Left cardiac atrium (tissue), 4 donors: ENCODE results near the gene TSC22D3. TPM values are rescaled to one million over a fixed set of nuclear protein-coding genes. Genes with fewer than 3 reads are reported as not detected.
A peak's percentile ranks its signal among the peaks of the same experiment; 100 is the strongest.
"Not testable (repeated sequence)": the region's sequence is repeated elsewhere in the genome, so short reads cannot be mapped to it uniquely, and the experiment has no call there.

Experiments
- ATAC-seq, 2 donors: fragments of 200-7000 bp; cut with Tn5 transposase; one replicate each; pipeline ENCODE4 v1.9.1; 2020; ENCODE audit warnings: mild to moderate bottlenecking in 2 of 2, moderate library complexity in 2 of 2
- DNase-seq: peaks from one replicate; pipeline ENCODE4 v3.0.0-alpha.2; 2020
- intact Hi-C, 2 donors: fragments of 100-400 bp; cut with DNase I; formaldehyde crosslinking; loops; one replicate each; pipeline versions ENCODE4 v1.14.1 to v1.15.1; 2022 to 2023
- total RNA-seq, 2 donors: library from RNA; stranded (reverse); fragmentation: NEBNext Ultra II Directional; extraction: Animal tissue kit (Norgen Biotek cat#: 25700); gene quantifications; one replicate each; pipeline ENCODE4 v1.2.1, GENCODE V29; 2021
- donor health status: DM: no; HTN: yes; CAD: no.
- donor health status: DM: no; HTN: yes; CAD: no; lungs with severe emphysema.
- donor health status: DM: yes; HTN: yes; CAD: no.
- donor health status: Dilated cardiomyopathy.

TSC22D3 gene
- total RNA-seq, 2 donors from 2014 or later = 56.2 to 119 TPM

DNA sequence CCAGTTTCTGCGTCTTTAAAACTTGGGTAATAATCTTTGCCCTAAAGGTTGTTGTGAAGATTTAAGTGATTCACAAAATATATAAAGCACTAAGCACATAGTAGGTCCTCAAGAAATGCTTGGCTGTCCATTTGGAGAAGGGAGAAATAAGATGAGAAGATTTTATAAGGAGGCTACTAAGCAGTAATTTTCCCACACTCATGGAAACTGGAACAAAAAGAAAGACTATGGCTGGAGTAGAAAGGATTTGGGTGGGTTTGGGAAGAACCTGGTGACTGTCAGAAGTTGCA is 100.3 kb downstream of the TSC22D3 start:
- no peak for ATAC-seq
- no peak for DNase-seq
- intact Hi-C loops = loop anchor here in 1 of 2 donors (5.0 kb wide), 1 partner anchor 37 kb away; no protein-coding TSS in a partner anchor

DNA sequence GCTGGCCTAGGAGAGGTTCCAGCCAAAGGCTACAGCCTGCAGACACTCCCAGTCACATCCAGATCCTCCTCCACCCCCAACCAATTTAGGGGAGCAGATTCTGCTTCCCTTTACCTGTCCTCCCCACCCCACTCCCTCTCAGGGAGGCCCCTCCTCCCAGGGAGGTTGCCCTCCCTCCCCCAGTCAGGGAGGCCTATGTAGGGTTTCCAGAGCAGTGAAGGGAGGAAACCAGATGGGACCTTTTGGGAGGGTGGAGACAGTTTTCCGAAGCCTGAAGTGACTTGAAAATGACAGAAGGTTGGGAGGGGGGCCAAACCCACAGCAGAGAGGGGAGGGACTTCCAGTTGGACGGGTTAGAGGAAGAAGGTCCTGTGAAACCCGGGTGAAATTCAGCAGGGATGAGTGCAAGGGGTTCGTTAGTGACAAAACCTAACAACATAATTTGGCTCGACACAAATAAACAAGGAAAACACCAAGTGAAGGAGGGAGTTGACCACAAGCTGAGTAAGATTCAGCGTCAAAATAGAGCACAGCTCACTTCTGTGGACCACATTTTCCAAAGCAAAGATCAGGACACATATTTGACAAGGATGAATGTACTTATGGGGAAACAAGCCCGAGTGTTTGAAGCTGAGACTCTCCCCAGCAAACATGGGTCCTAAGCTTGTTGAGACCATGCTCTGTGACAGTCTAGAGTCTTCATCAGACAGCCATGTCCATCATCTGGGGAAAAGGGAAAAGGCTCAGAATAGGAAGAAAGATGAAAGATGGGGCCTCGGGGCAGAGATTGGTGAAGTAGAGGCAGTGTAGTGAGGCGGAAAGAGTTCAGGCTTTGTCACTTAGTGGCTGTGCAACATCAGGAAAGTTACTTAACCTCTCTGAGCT is 100.9 kb downstream of the TSC22D3 start:
- peak; percentile 72 for DNase-seq
- peak; percentile 17 to 39 for ATAC-seq
- intact Hi-C loops = loop anchor here (5.0 kb wide), 4 partner anchors 38 to 103 kb away; partner anchors contain the start of genes NCBP2L (in 1 of the 2) and TSC22D3 (in 1 of the 2)

DNA sequence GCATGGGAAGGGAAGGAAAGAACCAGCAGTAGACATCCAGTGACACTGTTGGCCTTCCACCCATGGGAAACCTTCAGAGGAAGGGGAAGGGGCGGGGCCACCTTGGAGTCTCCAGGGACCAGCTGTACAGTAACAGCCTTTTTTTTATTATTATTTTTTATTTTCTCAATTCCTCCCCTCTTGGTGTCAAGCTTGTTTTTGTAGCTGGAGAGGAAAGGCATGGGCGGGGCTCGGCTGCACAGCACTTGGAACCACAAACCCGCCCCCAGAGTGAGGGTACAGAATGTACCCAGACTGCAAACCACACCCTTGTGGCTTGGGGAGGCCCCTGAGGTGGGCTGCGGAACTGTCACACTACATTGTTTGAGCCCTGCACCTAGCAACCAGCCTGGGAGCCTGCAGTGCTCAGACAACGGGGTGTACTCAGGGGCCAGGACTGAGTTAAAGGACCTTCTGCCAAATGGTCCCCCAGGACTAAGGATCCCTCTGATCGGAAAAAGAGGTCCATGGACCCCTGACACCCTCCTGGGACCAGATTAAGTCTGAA is 101.6 kb downstream of the TSC22D3 start:
- intact Hi-C loops = loop anchor here (5.0 kb wide), 3 partner anchors 43 to 103 kb away; partner anchors contain the start of genes NCBP2L (in 1 of the 2) and TSC22D3 (in 1 of the 2)
- DNase-seq (peak; percentile 90), ATAC-seq (peak; percentile 60 to 77)

DNA sequence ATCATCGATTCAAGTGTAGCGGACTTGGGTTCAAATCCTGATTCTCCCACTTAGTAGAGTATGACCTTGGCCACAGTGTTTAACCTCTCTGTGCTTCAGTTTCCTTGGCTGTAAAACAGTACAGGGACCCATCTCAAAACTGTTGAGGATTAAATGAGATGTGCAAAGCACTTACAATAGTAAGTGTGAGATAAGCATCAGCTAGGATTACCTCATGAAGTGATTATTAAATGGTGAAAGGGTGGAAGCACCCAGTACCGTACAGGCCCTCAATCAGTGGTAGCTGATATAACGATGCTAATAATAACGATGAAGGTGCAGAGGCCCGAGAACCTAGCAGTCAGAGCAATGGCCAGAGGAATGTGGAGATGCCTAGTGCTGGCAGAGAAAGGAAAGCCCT is 102.2 kb downstream of the TSC22D3 start:
- intact Hi-C loops = loop anchor here (5.0 kb wide), 3 partner anchors 44 to 104 kb away; partner anchors contain the start of genes NCBP2L (in 1 of the 2) and TSC22D3 (in 1 of the 2)
- DNase-seq (no peak), ATAC-seq (no peak)

DNA sequence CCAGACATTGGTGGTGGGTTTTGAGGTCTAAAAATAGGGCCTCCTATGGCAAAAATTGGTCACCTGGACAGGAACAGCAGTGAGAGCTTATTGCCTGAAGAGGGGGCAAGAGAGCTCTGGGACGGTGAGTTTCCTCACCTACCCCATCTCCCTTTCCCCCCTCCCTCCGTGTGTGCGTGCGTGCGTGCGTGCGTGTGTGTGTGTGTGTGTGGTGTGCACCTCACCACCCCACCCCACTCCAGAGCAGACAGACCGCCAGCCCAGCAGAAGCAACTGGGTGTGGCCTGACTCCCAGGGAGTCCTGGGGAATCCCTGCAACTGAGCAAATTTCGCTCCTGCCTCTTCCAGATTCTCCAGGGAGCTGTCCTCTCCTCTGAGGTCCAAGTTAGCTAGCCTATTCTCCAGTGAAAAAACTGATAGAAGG is 102.6 kb downstream of the TSC22D3 start:
- ATAC-seq (peak; percentile 34 to 64), DNase-seq (peak; percentile 75)
- intact Hi-C loops = loop anchor here (5.0 kb wide), 3 partner anchors 44 to 104 kb away; partner anchors contain the start of genes NCBP2L (in 1 of the 2) and TSC22D3 (in 1 of the 2)

DNA sequence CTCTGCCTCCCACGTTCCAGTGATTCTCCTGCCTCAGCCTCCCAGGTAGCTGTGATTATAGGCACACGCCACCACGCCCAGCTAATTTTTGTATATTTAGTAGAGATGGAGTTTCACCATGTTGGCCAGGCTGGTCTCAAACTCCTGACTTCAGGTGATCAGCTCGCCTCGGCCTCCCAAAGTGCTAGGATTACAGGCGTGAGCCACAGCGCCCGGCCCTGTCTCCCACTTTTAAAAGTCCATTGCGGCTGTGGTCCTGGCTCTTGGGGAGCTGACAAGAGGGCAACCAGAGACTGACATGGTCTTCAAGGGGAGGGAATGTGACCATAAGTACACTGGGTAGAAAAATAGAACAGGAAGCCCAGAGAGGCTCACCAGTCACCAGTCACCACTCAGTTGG is 104.3 kb downstream of the TSC22D3 start:
- ATAC-seq = not testable (repeated sequence)
- intact Hi-C loops = loop anchor here (5.0 kb wide), 3 partner anchors 46 to 106 kb away; partner anchors contain the start of genes NCBP2L (in 1 of the 2) and TSC22D3 (in 1 of the 2)

DNA sequence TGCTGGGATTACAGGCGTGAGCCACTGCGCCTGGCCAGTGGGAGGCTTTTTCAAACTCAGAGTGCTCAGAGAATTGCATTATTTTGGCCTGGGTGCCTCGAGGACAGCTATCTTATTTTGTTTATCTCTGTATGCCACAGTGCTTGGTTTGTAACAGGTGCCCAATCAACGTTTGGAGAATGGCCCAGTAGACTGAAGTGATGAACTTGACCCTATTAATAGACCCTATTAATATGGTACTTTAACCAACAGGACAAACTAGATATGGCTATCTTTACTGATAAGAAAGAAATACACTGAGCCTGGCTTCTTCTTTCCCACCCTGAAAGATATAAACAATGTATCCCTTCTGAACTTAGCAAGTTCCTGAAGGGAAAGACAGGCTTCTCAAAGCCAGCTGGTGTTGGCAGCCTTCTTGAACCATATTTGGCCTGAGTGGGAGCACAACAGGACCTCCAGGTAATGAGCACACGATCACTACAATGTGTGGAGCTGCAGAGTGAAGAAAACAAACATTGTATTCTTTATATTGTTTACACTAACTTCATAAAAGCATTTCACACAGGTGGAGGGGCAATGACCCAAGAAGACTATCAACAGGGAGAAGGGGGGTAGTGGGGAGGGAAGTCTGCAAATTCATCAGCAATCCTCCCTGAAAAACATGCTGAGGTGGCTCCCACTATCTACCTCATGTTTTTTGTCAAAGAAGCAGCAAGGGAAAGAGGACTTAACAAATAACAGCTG is 105.5 kb downstream of the TSC22D3 start:
- no peak for DNase-seq
- no peak for ATAC-seq
- intact Hi-C loops = loop anchor here (5.0 kb wide), 3 partner anchors 47 to 107 kb away; partner anchors contain the start of genes NCBP2L (in 1 of the 2) and TSC22D3 (in 1 of the 2)

More for the DNA sequence above, 104.3 kb downstream of the TSC22D3 start:
- not testable (repeated sequence) for DNase-seq

DNA sequence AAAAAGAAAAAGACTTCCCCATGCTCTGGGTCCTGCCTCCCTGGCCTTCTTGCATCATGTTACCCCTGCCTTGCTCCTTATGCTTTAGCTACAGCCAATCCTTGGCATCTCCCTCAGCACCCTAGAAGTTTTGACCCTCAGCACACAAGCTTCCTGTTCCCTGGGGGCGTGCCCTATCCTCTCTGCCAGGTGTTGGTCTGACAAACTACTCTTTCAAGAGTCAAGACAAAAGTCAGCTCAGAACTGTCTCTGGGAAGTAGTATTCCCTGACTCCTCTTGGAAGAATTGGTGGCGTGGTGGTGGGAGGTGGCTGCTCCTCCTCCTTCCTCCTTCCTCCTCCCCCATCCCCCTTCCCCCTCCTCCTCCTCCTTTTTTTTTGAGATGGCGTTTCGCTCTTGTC is 106.3 kb downstream of the TSC22D3 start:
- ATAC-seq = no peak
- intact Hi-C loops = no loop called here
- DNase-seq = no peak

DNA sequence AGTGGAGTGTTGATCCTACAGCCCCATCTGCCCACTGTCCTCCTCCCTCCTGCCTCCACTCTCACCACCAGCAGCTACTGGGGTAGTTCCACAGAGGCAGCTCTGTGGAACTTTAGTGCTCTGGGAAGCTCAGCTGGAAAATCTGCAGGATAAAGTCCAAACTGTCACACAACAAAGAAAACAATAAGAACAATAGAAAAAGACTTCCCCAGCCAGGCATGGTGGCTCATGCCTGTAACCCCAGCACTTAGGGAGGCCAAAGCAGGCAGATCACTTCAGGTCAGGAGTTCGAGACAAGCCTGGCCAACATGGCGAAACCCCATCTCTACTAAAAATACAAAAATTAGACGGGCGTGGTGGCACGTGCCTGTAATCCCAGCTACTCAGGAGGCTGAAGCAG is 106.9 kb downstream of the TSC22D3 start:
- intact Hi-C loops, DNase-seq, ATAC-seq: not testable (repeated sequence)

DNA sequence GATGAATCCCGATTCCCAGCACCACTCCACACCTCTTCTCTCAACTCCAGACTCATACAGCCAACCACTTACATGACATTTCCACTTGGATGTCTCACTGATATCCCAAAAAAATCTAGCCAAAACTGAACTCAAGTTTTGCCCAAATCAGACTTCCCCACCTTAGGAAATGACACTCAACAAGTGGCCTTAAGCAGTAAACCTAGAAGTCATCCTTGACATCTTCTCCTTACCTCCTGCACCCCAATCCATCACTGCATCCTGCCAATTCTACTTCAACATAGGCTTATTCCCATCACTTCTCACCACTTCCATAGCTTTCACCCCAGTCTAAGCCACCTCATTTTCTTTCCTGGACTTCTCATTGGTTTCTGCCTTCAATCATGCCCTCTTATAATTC is 108.2 kb downstream of the TSC22D3 start:
- DNase-seq (no peak), ATAC-seq (no peak)
- intact Hi-C loops = no loop called here

DNA sequence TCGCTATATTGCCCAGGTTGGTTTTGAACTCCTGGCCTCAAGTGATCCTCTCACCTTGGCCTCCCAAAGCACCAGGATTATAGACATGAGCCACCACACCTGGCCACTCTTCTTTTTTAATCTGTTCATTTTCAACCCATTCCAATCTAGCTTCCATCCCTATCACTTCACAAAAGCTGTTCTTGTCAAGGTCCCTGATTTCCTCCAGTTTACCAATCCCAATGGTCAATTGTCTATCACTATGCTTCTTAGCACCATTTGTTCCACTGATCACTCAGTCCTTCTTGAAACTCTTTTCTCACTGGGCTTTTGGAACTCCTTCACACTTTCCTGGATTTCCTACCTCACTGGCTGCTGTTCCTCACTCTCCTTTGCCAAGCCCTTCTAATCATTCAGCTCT is 108.7 kb downstream of the TSC22D3 start:
- DNase-seq (no peak), ATAC-seq (no peak)
- intact Hi-C loops = no loop called here

Other genes with a start within 250 kb of the TSC22D3 start
- gene PRPS1, start 147.3 kb downstream of the TSC22D3 start, total RNA-seq = 10 to 100 TPM; 24.3 to 29.1 TPM
- not detected for gene NCBP2L, start 1.9 kb upstream of the TSC22D3 start, total RNA-seq
- gene MID2, start 50.1 kb upstream of the TSC22D3 start, total RNA-seq = 1 to 10 TPM; 7.5 to 8.5 TPM
- gene TEX13B, start 206.6 kb upstream of the TSC22D3 start, total RNA-seq = not detected